Ammon's horn (tissue), 1 donor: ENCODE data around the gene CHN2.

Source experiments
- DNase-seq: peaks from one replicate; pipeline ENCODE4 v3.0.0-alpha.2; 2016; ENCODE audit warnings: low spot score

CHN2 gene

GRCh38 chr7:29363636-29364425 lies 169.3 kb downstream of the CHN2 start:
- no peak for DNase-seq

GRCh38 chr7:29364661-29365060 lies 170.1 kb downstream of the CHN2 start:
- no peak for DNase-seq

GRCh38 chr7:29365423-29365822 lies 170.8 kb downstream of the CHN2 start:
- no peak for DNase-seq

- no peak for DNase-seq
These were observed 173.2 kb downstream of the CHN2 start for GRCh38 chr7:29367784-29368183.

- DNase-seq, result no peak
These were observed 175.4 kb downstream of the CHN2 start for GRCh38 chr7:29369909-29370488.

- DNase-seq, result no peak
These were observed 176.1 kb downstream of the CHN2 start for GRCh38 chr7:29370531-29371314.

- no peak for DNase-seq
These were observed 176.9 kb downstream of the CHN2 start for GRCh38 chr7:29371472-29371871.

- DNase-seq, result no peak
These were observed 177.9 kb downstream of the CHN2 start for GRCh38 chr7:29372351-29373090.

GRCh38 chr7:29375641-29376562 lies 181.3 kb downstream of the CHN2 start:
- no peak for DNase-seq

- DNase-seq, result no peak
These were observed 183.1 kb downstream of the CHN2 start for GRCh38 chr7:29377718-29378117.

- DNase-seq, result no peak
These were observed 185.0 kb downstream of the CHN2 start for GRCh38 chr7:29379551-29379950.

- DNase-seq, result no peak
These were observed 186.9 kb downstream of the CHN2 start for GRCh38 chr7:29381206-29382094.

GRCh38 chr7:29384277-29384676 lies 189.7 kb downstream of the CHN2 start:
- no peak for DNase-seq

GRCh38 chr7:29385214-29385814 lies 190.7 kb downstream of the CHN2 start:
- DNase-seq, result no peak

- DNase-seq, result no peak
These were observed 191.7 kb downstream of the CHN2 start for GRCh38 chr7:29386196-29386765.

- no peak for DNase-seq
These were observed 196.7 kb downstream of the CHN2 start for GRCh38 chr7:29391262-29391661.

- no peak for DNase-seq
These were observed 199.7 kb downstream of the CHN2 start for GRCh38 chr7:29394321-29394720.

GRCh38 chr7:29396563-29396962 lies 202.0 kb downstream of the CHN2 start:
- no peak for DNase-seq

- DNase-seq, result no peak
These were observed 202.8 kb downstream of the CHN2 start for GRCh38 chr7:29397398-29397797.
